ENCODE data around the gene BCAS3.

The BCAS3 gene

DNA sequence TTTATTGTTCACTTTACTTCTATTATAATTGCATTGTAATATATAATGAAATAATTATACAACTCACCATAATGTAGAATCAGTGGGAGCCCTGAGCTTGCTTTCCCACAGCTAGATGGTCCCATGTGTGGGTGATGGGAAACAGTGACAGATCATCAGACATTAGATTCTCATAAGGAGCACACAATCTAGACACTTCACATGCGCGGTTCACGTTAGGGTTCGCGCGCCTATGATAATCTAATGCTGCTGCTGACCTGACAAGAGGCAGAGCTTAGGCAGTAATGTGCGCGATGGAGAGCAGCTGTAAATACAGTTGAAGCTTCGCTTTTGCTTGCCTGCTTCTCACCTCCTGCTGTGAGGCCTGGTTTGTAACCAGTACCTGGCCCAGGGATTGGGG, 40.2 kb downstream of the BCAS3 start:
- DNase-seq (ENCODE audit: low spot score) (no peak), ATAC-seq (ENCODE audit: low read depth) (no peak)
- no peaks in the 10 kb centered on the region for H3K27me3 ChIP-seq (ENCODE audit: insufficient read depth, poor library complexity, severe bottlenecking)
- TF ChIP-seq, protein P1, sequence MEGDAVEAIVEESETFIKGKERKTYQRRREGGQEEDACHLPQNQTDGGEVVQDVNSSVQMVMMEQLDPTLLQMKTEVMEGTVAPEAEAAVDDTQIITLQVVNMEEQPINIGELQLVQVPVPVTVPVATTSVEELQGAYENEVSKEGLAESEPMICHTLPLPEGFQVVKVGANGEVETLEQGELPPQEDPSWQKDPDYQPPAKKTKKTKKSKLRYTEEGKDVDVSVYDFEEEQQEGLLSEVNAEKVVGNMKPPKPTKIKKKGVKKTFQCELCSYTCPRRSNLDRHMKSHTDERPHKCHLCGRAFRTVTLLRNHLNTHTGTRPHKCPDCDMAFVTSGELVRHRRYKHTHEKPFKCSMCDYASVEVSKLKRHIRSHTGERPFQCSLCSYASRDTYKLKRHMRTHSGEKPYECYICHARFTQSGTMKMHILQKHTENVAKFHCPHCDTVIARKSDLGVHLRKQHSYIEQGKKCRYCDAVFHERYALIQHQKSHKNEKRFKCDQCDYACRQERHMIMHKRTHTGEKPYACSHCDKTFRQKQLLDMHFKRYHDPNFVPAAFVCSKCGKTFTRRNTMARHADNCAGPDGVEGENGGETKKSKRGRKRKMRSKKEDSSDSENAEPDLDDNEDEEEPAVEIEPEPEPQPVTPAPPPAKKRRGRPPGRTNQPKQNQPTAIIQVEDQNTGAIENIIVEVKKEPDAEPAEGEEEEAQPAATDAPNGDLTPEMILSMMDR (IDR thresholded peaks at IDR 0.05; ENCODE audit: poor library complexity, severe bottlenecking): no peak
- H3K4me1 ChIP-seq (ENCODE audit: insufficient read depth, poor library complexity, severe bottlenecking): no peaks in the 10 kb centered on the region
- no peak overlapping the region for H3K27ac ChIP-seq (ENCODE audit: poor library complexity, severe bottlenecking)
- H3K4me3 ChIP-seq (ENCODE audit: severe bottlenecking): no peak overlapping the region
- no peaks in the 10 kb centered on the region for H3K9me3 ChIP-seq (ENCODE audit: severe bottlenecking)
- H3K36me3 ChIP-seq (ENCODE audit: low read depth): no peaks in the 10 kb centered on the region

DNA sequence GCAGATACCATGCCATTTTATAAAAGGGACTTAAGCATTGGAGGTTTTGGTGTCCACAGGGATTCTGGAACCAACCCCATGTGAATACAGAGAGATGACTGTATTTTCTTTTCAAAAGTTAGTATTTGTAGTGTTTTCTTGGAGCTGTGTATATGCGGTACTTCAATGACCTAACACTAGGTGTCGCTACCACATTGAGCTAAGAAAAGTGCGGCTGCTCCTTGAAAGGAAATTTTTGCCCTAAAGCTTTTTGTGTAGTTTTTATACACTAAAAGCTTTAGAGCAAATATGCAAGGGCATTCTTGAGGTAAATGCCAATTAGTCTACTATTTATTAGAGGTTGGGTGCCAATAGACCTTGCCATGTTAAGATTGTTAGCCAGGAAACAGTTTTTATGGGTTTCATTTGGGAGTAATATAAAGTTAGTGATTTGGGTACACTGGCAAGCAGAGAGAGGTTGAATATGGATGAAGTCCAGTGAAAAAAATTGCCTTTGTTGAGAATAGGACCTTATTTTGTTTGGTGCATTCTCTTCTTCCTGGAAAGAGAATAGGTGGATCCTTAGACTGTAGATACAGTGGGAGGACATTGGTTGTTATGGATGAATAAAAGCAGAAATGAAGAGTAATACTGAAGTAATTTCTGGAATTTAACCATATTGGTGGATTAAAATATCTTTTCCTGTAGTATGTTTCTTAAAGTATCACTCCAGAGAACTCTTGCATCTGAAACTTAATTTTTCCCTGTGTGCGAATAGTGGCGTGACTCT, 43.3 kb downstream of the BCAS3 start:
- no peaks in the 10 kb centered on the region for H3K27me3 ChIP-seq (ENCODE audit: insufficient read depth, poor library complexity, severe bottlenecking)
- no peaks in the 10 kb centered on the region for H3K4me1 ChIP-seq (ENCODE audit: insufficient read depth, poor library complexity, severe bottlenecking)
- no peaks in the 10 kb centered on the region for H3K36me3 ChIP-seq (ENCODE audit: low read depth)
- ATAC-seq (ENCODE audit: low read depth): peak; percentile 56
- H3K4me3 ChIP-seq (ENCODE audit: severe bottlenecking): no peak overlapping the region
- no peak for DNase-seq (ENCODE audit: low spot score)
- TF ChIP-seq, protein P1 (IDR thresholded peaks at IDR 0.05; ENCODE audit: poor library complexity, severe bottlenecking): peak; percentile 97
- no peak overlapping the region for H3K27ac ChIP-seq (ENCODE audit: poor library complexity, severe bottlenecking)
- no peaks in the 10 kb centered on the region for H3K9me3 ChIP-seq (ENCODE audit: severe bottlenecking)

DNA sequence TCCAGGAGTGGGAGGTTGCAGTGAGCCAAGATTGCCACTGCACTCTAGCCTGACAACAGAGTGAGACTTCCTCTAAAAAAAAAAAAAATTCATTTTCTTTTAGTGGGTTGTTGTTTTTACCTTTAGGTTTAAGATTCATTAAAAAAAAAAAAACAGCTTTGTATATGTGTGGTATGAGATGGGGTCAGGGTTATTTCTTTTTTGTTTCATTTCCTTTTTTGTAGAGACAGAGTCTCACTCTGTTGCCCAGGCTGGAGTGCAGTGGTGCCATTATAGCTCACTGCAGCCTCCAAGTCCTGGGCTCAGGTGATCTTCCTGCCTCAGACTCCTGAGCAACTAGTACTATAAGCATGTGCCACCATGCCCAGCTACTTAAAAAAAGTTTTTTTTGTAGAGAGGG, 47.0 kb downstream of the BCAS3 start:
- Histone ChIP-seq H3K27me3 (ENCODE audit: insufficient read depth, poor library complexity, severe bottlenecking) (no peaks in the 10 kb centered on the region), H3K36me3 (ENCODE audit: low read depth) (no peaks in the 10 kb centered on the region; the same call in 1 of the 2 replicates), H3K27ac (ENCODE audit: poor library complexity, severe bottlenecking) (no peak overlapping the region), H3K4me3 (ENCODE audit: severe bottlenecking) (no peak overlapping the region), H3K9me3 (ENCODE audit: severe bottlenecking) (no peaks in the 10 kb centered on the region), H3K4me1 (ENCODE audit: insufficient read depth, poor library complexity, severe bottlenecking) (no peaks in the 10 kb centered on the region)
- ATAC-seq (ENCODE audit: low read depth) (no peak), DNase-seq (ENCODE audit: low spot score) (no peak)
- TF ChIP-seq, protein P1 (IDR thresholded peaks at IDR 0.05; ENCODE audit: poor library complexity, severe bottlenecking): no peak

DNA sequence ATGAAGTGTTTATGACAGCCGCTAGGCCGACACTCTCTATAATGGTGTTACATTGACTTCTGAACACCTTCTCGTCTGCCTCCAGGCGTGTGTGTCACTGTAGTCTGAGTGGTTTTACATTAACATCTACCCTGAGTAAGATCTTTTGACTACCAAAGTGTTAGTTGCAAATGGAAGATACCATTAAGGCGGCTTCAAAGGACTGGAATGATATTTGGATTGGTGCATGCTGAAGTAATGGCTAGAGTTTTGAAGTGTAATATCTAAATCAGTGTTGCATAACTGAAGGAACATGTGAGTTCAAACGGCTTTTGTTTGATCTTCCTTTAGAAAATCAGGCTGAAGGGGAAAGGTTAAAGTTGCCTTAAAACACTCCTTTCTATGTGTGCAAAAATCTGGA, 52.2 kb downstream of the BCAS3 start:
- H3K4me1 ChIP-seq (ENCODE audit: insufficient read depth, poor library complexity, severe bottlenecking): no peaks in the 10 kb centered on the region
- H3K9me3 ChIP-seq (ENCODE audit: severe bottlenecking): no peaks in the 10 kb centered on the region
- no peak for DNase-seq (ENCODE audit: low spot score)
- H3K27ac ChIP-seq (ENCODE audit: poor library complexity, severe bottlenecking): no peak overlapping the region
- no peak for ATAC-seq (ENCODE audit: low read depth)
- no peak overlapping the region for H3K4me3 ChIP-seq (ENCODE audit: severe bottlenecking)
- TF ChIP-seq, protein P1 (IDR thresholded peaks at IDR 0.05; ENCODE audit: poor library complexity, severe bottlenecking): no peak
- H3K27me3 ChIP-seq (ENCODE audit: insufficient read depth, poor library complexity, severe bottlenecking): no peaks in the 10 kb centered on the region
- H3K36me3 ChIP-seq (ENCODE audit: low read depth): no peaks in the 10 kb centered on the region; the same call in 1 of the 2 replicates

DNA sequence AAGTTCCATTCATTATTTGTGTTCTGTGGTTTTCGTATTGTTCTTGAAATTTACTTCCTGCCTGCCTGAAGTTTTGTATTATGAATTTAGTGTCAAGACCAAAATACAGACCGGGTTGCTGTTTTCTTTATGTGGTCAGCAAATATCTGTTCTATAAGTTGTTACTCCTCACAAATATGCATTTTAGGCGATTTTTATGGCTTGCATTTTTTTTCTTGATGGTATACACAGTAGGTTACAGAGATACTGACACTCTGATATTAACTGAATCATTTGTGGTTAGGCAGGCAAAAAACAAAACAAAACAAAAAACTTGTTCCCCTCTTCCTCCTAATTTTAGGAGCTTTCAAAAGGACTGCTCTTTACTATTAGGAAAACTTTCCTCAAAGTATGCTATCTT, 52.6 kb downstream of the BCAS3 start:
- H3K9me3 ChIP-seq (ENCODE audit: severe bottlenecking): no peaks in the 10 kb centered on the region
- no peaks in the 10 kb centered on the region for H3K27me3 ChIP-seq (ENCODE audit: insufficient read depth, poor library complexity, severe bottlenecking)
- no peaks in the 10 kb centered on the region; the same call in 1 of the 2 replicates for H3K36me3 ChIP-seq (ENCODE audit: low read depth)
- no peak overlapping the region for H3K27ac ChIP-seq (ENCODE audit: poor library complexity, severe bottlenecking)
- H3K4me3 ChIP-seq (ENCODE audit: severe bottlenecking): no peak overlapping the region
- no peaks in the 10 kb centered on the region for H3K4me1 ChIP-seq (ENCODE audit: insufficient read depth, poor library complexity, severe bottlenecking)
- TF ChIP-seq, protein P1 (IDR thresholded peaks at IDR 0.05; ENCODE audit: poor library complexity, severe bottlenecking): no peak
- ATAC-seq (ENCODE audit: low read depth) (no peak), DNase-seq (ENCODE audit: low spot score) (no peak)

Data from RWPE2 (cell line).